Stimulated activated CD4-positive, alpha-beta T cell treated with anti-CD3 and anti-CD28 coated beads, TNF-alpha, amount 100 ng/mL, for 24 hours (primary cell): Measurements from ENCODE around the gene AGPAT3.
A peak's percentile ranks its signal among the peaks of the same experiment; 100 is the strongest.

Experiments
- DNase-seq, 3 experiments: peaks; one replicate each; pipeline ENCODE4 v3.0.0-alpha.2; 2020; ENCODE audit warnings: low read depth in 3 of 3

AGPAT3 gene

GRCh38 chr21:43864313-43864961 lies 586 bp upstream of the AGPAT3 start:
- peak in 2 of 3 experiments; percentile 15 to 38 for DNase-seq

- peak in 2 of 3 experiments; percentile 21 to 52 for DNase-seq
Observed at GRCh38 chr21:43865540-43866259, 677 bp downstream of the AGPAT3 start.

GRCh38 chr21:43866260-43866629 lies 1.2 kb downstream of the AGPAT3 start:
- peak in 2 of 3 experiments; percentile 39 to 65 for DNase-seq

DNA sequence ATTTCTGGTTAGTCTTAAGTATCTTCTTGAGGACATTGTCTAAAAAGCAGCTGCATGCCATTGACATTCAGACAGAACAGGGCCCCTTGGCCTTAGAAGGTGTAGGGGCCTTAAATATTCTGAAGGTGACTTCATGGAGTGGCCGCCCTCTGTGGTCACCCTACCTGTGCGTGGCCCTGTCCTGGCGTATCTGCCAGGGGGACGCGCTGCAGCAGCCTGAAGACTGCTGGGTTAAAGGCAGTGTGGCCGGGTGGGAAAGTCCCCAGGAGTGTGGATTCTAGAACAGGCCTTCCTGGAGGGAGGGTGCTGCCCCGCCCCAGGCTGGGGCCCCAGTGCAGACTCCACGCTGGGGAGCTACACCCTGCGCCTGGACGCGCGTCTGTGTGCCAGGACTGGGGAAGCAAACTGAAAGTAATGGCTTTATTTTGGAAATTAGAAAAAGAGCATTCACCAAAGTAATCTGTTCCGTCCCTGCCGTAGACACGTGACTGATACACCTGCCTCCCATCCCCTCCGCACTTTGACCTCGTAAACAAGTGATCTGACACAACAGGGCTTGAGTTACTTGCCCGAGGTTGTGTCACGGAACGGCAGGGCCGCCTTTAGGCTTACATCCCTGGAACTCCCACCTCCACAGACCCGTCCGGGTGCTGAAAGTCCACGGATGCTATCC lies 1.8 kb downstream of the AGPAT3 start:
- DNase-seq, result peak in 2 of 3 experiments; percentile 31 to 68

DNA sequence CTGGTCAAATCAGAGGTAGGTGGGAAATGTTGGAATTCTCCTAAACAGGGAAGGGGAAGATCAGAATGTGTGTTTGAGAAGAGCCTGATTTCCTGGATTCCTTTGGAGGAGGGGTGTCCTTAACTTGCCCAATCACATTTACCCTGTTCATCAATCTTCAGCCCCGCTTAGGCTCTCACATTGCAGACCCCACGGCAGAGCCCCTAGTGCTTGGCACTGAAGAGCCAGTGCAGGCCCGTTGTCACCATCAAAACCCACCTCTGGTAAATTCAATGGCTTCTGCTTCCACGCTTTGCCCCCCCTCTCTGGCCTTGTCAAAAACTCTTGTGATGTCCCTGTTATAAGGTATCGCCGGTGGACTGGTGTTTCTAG lies 2.3 kb downstream of the AGPAT3 start:
- DNase-seq, result no peak

GRCh38 chr21:43867948-43868347 lies 2.9 kb downstream of the AGPAT3 start:
- no peak for DNase-seq

GRCh38 chr21:43868461-43868860 lies 3.4 kb downstream of the AGPAT3 start:
- DNase-seq, result no peak

GRCh38 chr21:43869486-43870325 lies 4.7 kb downstream of the AGPAT3 start:
- no peak for DNase-seq

- DNase-seq, result no peak
Observed at GRCh38 chr21:43871487-43871886, 6.5 kb downstream of the AGPAT3 start.

DNA sequence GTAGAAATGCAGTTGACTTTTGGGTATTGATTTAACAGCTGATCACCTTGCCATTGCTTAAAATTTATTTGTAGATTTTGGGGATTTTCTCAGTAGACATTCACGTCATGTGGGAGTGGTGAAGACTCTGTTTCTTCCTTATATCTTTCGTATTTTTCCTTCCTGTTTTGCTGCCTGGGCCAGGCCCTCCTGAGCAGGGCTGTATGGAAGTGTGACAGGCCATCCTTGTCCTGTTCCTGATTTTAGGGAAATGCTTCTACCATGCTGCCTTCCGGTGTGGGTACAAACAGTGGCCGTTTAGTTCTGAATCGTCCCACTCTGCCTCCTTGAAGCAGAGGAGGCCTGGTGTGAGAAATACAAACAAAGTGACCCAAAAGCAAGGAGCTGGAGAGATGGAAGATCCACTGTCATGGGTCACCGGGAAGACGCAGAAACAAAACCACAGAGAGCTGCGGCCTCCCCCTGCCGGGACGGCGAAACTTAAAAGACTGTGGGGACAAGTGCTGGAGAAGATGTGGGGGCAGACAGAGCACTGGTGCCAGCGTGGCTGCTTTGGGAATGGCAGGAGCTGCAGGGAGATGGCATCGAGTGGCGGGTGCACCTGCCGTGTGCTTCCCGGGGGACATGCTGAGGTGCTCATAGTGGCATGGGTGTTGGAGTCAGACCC lies 7.6 kb downstream of the AGPAT3 start:
- DNase-seq, result no peak

- no peak for DNase-seq
Observed at GRCh38 chr21:43873673-43874072, 8.7 kb downstream of the AGPAT3 start.

DNA sequence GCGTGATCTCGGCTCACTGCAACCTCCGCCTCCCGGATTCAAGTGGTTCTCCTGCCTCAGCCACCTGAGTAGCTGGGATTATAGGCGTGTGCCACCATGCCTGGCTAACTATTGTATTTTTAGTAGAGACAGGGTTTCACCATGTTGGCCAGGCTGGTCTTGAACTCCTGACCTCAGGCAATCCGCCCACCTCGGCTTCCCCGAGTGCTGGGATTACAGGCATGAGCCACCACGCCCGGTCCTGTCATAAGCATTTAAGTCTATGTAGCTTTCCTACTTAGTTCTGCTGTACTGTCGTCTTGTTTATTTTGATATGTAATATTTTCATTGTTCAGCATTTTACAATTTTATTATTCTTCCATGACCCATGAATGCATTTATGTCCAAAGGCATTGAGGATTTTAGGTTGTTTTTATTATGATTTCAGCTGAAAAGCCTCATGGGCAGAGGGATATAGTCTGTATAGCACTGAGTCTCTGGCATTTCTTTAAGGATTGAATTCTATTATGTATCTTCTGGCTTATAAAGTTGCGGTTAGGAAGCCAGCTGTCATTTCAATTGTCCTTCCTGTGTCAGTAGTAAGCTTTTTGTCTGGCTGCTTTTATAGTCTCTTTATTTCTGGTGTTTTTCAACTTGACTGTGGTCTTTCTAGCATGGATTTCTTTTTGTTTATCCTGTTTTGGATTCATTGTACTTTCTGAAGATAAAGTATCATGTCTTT lies 9.2 kb downstream of the AGPAT3 start:
- no peak for DNase-seq

DNA sequence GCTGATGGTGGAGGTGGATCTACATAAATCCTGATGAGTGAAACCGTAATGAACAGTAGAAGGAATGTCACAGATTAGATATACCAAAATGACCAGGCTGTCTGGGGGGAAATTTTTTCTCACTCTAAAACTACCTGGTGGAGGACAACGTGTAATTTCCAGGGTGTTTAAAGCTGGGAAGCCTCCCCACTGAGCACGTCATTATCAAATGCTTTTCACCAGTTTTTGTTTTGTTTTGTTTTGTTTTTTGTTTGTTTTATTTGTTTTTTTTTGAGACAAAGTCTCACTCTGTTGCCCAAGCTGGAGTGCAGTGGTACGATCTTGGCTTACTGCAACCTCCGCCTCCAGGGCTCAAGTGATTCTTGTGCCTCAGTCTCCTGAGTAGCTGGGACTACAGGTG lies 11.6 kb downstream of the AGPAT3 start:
- DNase-seq, result no peak

- no peak for DNase-seq
Observed at GRCh38 chr21:43877936-43878575, 13.0 kb downstream of the AGPAT3 start.

DNA sequence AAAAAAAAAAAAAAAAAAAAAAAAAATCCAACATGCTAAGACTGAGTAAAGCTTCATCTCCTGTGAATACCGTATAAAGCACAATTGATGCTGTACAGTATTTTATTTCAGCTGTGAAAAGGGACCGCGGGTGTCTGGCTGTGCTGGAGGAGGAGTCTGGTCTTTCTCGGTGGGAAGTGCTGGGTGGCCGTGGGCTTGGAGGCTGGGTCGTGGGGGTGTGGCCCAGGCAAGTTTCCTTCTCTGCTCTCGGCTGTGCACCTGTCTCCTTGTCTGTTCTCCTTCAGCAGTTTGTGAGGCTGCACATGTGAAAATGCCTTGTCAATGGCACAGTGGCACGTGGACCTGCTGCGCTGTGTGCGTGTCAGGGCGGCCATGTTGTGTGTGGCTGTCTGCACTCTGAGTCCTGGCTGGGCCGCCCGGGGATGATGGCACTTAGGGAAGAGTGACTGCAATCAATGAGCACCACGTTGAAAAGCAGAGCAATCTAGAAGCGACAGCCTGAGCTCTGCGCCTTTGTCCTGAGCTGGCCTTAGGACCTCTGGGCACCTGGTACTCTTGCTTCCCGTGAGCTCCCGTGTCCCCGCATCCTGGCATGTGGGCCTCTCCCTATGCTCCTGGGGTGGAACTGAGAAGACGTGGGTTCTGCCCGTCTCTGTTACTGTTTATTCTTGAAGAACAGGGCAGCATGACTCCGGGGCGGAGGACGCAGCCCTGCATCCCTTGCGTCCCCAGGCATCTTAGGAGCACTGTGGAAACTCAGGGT lies 14.5 kb downstream of the AGPAT3 start:
- no peak for DNase-seq

- no peak for DNase-seq
Observed at GRCh38 chr21:43880111-43880985, 15.3 kb downstream of the AGPAT3 start.

GRCh38 chr21:43881283-43881682 lies 16.3 kb downstream of the AGPAT3 start:
- DNase-seq, result peak in 1 of 3 experiments; percentile 39

GRCh38 chr21:43881935-43882334 lies 16.9 kb downstream of the AGPAT3 start:
- no peak for DNase-seq
